HG03045 (cell line): ENCODE data around the gene HRH2.

Experiments
- ATAC-seq: cut with Tn5 transposase; IDR thresholded peaks from one replicate; pipeline ENCODE4 v1.9.1; 2021; ENCODE audit warnings: mild to moderate bottlenecking, moderate library complexity; ENCODE audit not compliant: unreplicated experiment

HRH2 gene

GRCh38 chr5:175690586-175690985 lies 32.7 kb downstream of the HRH2 start:
- ATAC-seq = no peak

GRCh38 chr5:175691761-175692160 lies 33.9 kb downstream of the HRH2 start:
- ATAC-seq = no peak

- no peak for ATAC-seq
These were observed 34.5 kb downstream of the HRH2 start for GRCh38 chr5:175692235-175692995.

GRCh38 chr5:175692996-175693710 lies 35.3 kb downstream of the HRH2 start:
- no peak for ATAC-seq

GRCh38 chr5:175693741-175694140 lies 35.9 kb downstream of the HRH2 start:
- no peak for ATAC-seq

GRCh38 chr5:175694371-175695160 lies 36.7 kb downstream of the HRH2 start:
- ATAC-seq = no peak

- ATAC-seq = no peak
These were observed 37.6 kb downstream of the HRH2 start for GRCh38 chr5:175695161-175696126.

- ATAC-seq = no peak
These were observed 38.4 kb downstream of the HRH2 start for GRCh38 chr5:175696139-175696854.

- ATAC-seq = no peak
These were observed 39.0 kb downstream of the HRH2 start for GRCh38 chr5:175696855-175697198.

GRCh38 chr5:175697846-175698245 lies 40.0 kb downstream of the HRH2 start:
- ATAC-seq = no peak

- no peak for ATAC-seq
These were observed 40.7 kb downstream of the HRH2 start for GRCh38 chr5:175698401-175699115.

- no peak for ATAC-seq
These were observed 43.1 kb downstream of the HRH2 start for GRCh38 chr5:175700991-175701390.

- ATAC-seq = no peak
These were observed 43.9 kb downstream of the HRH2 start for GRCh38 chr5:175701797-175702196.

GRCh38 chr5:175706499-175706898 lies 48.6 kb downstream of the HRH2 start:
- no peak for ATAC-seq

- no peak for ATAC-seq
These were observed 50.0 kb downstream of the HRH2 start for GRCh38 chr5:175707751-175708375.

- no peak for ATAC-seq
These were observed 51.5 kb downstream of the HRH2 start for GRCh38 chr5:175709276-175709781.

- ATAC-seq = no peak
These were observed 52.5 kb downstream of the HRH2 start for GRCh38 chr5:175710326-175710725.

GRCh38 chr5:175711031-175711430 lies 53.2 kb downstream of the HRH2 start:
- ATAC-seq = no peak
